Neural progenitor cell (in vitro differentiated cells): ENCODE results near the gene DHRS3. TPM values are rescaled to one million over a fixed set of nuclear protein-coding genes. Genes with fewer than 3 reads are reported as not detected.

ENCODE experiments used
- DNase-seq: peaks from one replicate; pipeline ENCODE4 v3.0.0-alpha.2; 2016; ENCODE audit warnings: low spot score
- H2AFZ ChIP-seq: fragments of 200-600 bp; sonication (generic); replicated peaks from 2 replicates; pipeline ENCODE4 v1.6.1; 2016; ENCODE audit warnings: antibody characterized with exemption
- H3F3A ChIP-seq: fragments of 200-600 bp; sonication (generic); 2 replicates; pipeline ENCODE4 v1.6.1; 2016; ENCODE audit warnings: antibody characterized with exemption, low read depth
- H3K27ac ChIP-seq: fragments of 200-600 bp; sonication (generic); 2 replicates; pipeline ENCODE4 v1.5.1; 2016; ENCODE audit warnings: mild to moderate bottlenecking
- H3K27me3 ChIP-seq: fragments of 200-600 bp; sonication (generic); 2 replicates; pipeline ENCODE4 v1.6.1; 2016; ENCODE audit warnings: mild to moderate bottlenecking, moderate library complexity
- H3K36me3 ChIP-seq: fragments of 200-600 bp; sonication (generic); 2 replicates; pipeline ENCODE4 v1.5.1; 2016
- H3K4me1 ChIP-seq: fragments of 200-600 bp; sonication (generic); 2 replicates; pipeline ENCODE4 v1.6.1; 2016; ENCODE audit warnings: mixed run types
- H3K4me2 ChIP-seq: fragments of 200-600 bp; sonication (generic); 2 replicates; pipeline ENCODE4 v1.6.1; 2016
- H3K4me3 ChIP-seq: fragments of 200-600 bp; sonication (generic); 2 replicates; pipeline ENCODE4 v1.5.1; 2016
- H3K79me2 ChIP-seq: fragments of 200-600 bp; sonication (generic); 2 replicates; pipeline ENCODE4 v1.6.1; 2016; ENCODE audit warnings: low read depth
- H3K9ac ChIP-seq: fragments of 200-600 bp; sonication (generic); 2 replicates; pipeline ENCODE4 v1.6.1; 2016
- H3K9me3 ChIP-seq: fragments of 200-600 bp; sonication (generic); 2 replicates; pipeline ENCODE4 v1.5.1; 2016; ENCODE audit warnings: low read depth
- H4K20me1 ChIP-seq: fragments of 200-600 bp; sonication (generic); 2 replicates; pipeline ENCODE4 v1.6.1; 2016; ENCODE audit warnings: low read depth
- H3K27ac Mint-ChIP-seq: 3 replicates; pipeline ENCODE4 v1.8.0; 2021; ENCODE audit warnings: mixed read lengths
- H3K27me3 Mint-ChIP-seq: 2 replicates; pipeline ENCODE4 v1.8.0; 2022; ENCODE audit warnings: low read depth, mild to moderate bottlenecking, inconsistent platforms, moderate library complexity, mixed read lengths; ENCODE audit not compliant: insufficient read depth
- H3K36me3 Mint-ChIP-seq: 3 replicates; pipeline ENCODE4 v1.8.0; 2021; ENCODE audit warnings: mixed read lengths
- H3K4me1 Mint-ChIP-seq: 3 replicates; pipeline ENCODE4 v1.8.0; 2021; ENCODE audit warnings: mixed read lengths
- H3K4me3 Mint-ChIP-seq: 3 replicates; pipeline ENCODE4 v1.8.0; 2021; ENCODE audit warnings: mild to moderate bottlenecking, moderate library complexity, mixed read lengths
- H3K9me3 Mint-ChIP-seq: 3 replicates; pipeline ENCODE4 v1.8.0; 2020; ENCODE audit warnings: mixed read lengths
- CTCF ChIP-seq: fragments of 200-600 bp; sonication (generic); IDR thresholded peaks from 2 replicates; pipeline ENCODE4 v1.5.1; 2017; ENCODE audit warnings: antibody characterized with exemption, mild to moderate bottlenecking
- EZH2 ChIP-seq: fragments of 200-600 bp; sonication (generic); IDR thresholded peaks from 2 replicates; pipeline ENCODE4 v1.6.1; 2017; ENCODE audit warnings: antibody characterized with exemption, mild to moderate bottlenecking, moderate library complexity
- EZH2phosphoT487 ChIP-seq: fragments of 200-600 bp; sonication (generic); IDR thresholded peaks from 2 replicates; pipeline ENCODE4 v1.6.1; 2017; ENCODE audit warnings: antibody characterized with exemption
- total RNA-seq: library from RNA; depleted of rRNA; stranded (reverse); fragments of >200 nt; gene quantifications from 2 replicates; pipeline ENCODE4 v1.2.3, GENCODE V29; 2015; ENCODE audit warnings: low replicate concordance

Gene DHRS3
- total RNA-seq, 1 donor from 2014 or later, result 4.3 TPM

GRCh38 chr1:12552951-12553921 lies 64.8 kb downstream of the DHRS3 start:
- H3K4me1 ChIP-seq, result peaks cover 17% of the 10 kb centered on the region
- no peaks in the 10 kb centered on the region for H3K27me3 ChIP-seq
- Mint-ChIP-seq H3K36me3 (no peaks in the 10 kb centered on the region), H3K9me3 (peaks cover 11% of the 10 kb centered on the region), H3K27me3 (peaks cover 6% of the 10 kb centered on the region), H3K4me1 (peaks cover 27% of the 10 kb centered on the region), H3K27ac (peak overlapping the region; percentile 12), H3K4me3 (no peak overlapping the region)
- no peak overlapping the region for H3K4me2 ChIP-seq
- H3K79me2 ChIP-seq, result no peaks in the 10 kb centered on the region
- peak; percentile 20 for DNase-seq
- H3K27ac ChIP-seq, result no peak overlapping the region
- no peaks in the 10 kb centered on the region for H4K20me1 ChIP-seq
- no peak overlapping the region for H2AFZ ChIP-seq
- H3K9ac ChIP-seq, result no peak overlapping the region
- no peaks in the 10 kb centered on the region for H3K36me3 ChIP-seq
- peaks cover 16% of the 10 kb centered on the region for H3F3A ChIP-seq
- H3K4me3 ChIP-seq, result no peak overlapping the region
- no peak for TF ChIP-seq EZH2phosphoT487
- no peak for TF ChIP-seq EZH2
- TF ChIP-seq CTCF, result no peak
- no peaks in the 10 kb centered on the region for H3K9me3 ChIP-seq

GRCh38 chr1:12552111-12552888 lies 65.7 kb downstream of the DHRS3 start:
- no peak overlapping the region for H3K4me3 Mint-ChIP-seq
- no peak for DNase-seq
- no peak overlapping the region for H3K27ac ChIP-seq

GRCh38 chr1:12551584-12551983 lies 66.4 kb downstream of the DHRS3 start:
- Histone ChIP-seq H3K9ac (no peak overlapping the region), H3K36me3 (no peaks in the 10 kb centered on the region), H3K4me3 (no peak overlapping the region), H2AFZ (no peak overlapping the region), H3K79me2 (no peaks in the 10 kb centered on the region), H3K27ac (no peak overlapping the region), H3K4me1 (peaks cover 14% of the 10 kb centered on the region), H4K20me1 (no peaks in the 10 kb centered on the region), H3K4me2 (no peak overlapping the region), H3F3A (peaks cover 4% of the 10 kb centered on the region), H3K27me3 (no peaks in the 10 kb centered on the region), H3K9me3 (no peaks in the 10 kb centered on the region)
- Mint-ChIP-seq H3K4me1 (peaks cover 22% of the 10 kb centered on the region), H3K9me3 (peaks cover 2% of the 10 kb centered on the region), H3K36me3 (no peaks in the 10 kb centered on the region), H3K27me3 (peaks cover 2% of the 10 kb centered on the region), H3K27ac (no peak overlapping the region), H3K4me3 (no peak overlapping the region)
- no peak for TF ChIP-seq CTCF
- no peak for TF ChIP-seq EZH2
- TF ChIP-seq EZH2phosphoT487, result no peak
- DNase-seq, result no peak

More at GRCh38 chr1:12552111-12552888, 65.7 kb downstream of the DHRS3 start:
- Histone ChIP-seq H3K4me2 (no peak overlapping the region), H2AFZ (no peak overlapping the region), H3K4me3 (no peak overlapping the region), H3K4me1 (peaks cover 17% of the 10 kb centered on the region), H3K9ac (no peak overlapping the region), H3F3A (peaks cover 11% of the 10 kb centered on the region), H3K9me3 (no peaks in the 10 kb centered on the region), H3K27me3 (no peaks in the 10 kb centered on the region), H4K20me1 (no peaks in the 10 kb centered on the region), H3K36me3 (no peaks in the 10 kb centered on the region), H3K79me2 (no peaks in the 10 kb centered on the region)
- Mint-ChIP-seq H3K9me3 (peaks cover 7% of the 10 kb centered on the region), H3K4me1 (peaks cover 27% of the 10 kb centered on the region), H3K27ac (peak overlapping the region; percentile 12), H3K27me3 (peaks cover 4% of the 10 kb centered on the region), H3K36me3 (no peaks in the 10 kb centered on the region)
- TF ChIP-seq EZH2phosphoT487, result no peak
- TF ChIP-seq CTCF, result no peak
- TF ChIP-seq EZH2, result no peak
